HG03103 (cell line): Measurements from ENCODE around the gene SPTLC2.
A peak's percentile ranks its signal among the peaks of the same experiment; 100 is the strongest.

ENCODE experiments used
- ATAC-seq: cut with Tn5 transposase; IDR thresholded peaks from one replicate; pipeline ENCODE4 v1.9.1; 2021; ENCODE audit warnings: low read depth; ENCODE audit not compliant: unreplicated experiment

The SPTLC2 gene

GRCh38 chr14:77511486-77512162 is 104.8 kb downstream of the SPTLC2 start:
- no peak for ATAC-seq

GRCh38 chr14:77509366-77509765 is 107.1 kb downstream of the SPTLC2 start:
- ATAC-seq: no peak

GRCh38 chr14:77508876-77509275 is 107.6 kb downstream of the SPTLC2 start:
- ATAC-seq: no peak

- no peak for ATAC-seq
Measured at GRCh38 chr14:77508249-77508648, 108.2 kb downstream of the SPTLC2 start.

- no peak for ATAC-seq
Measured at GRCh38 chr14:77507762-77508161, 108.7 kb downstream of the SPTLC2 start.

GRCh38 chr14:77505031-77505430 is 111.4 kb downstream of the SPTLC2 start:
- no peak for ATAC-seq

GRCh38 chr14:77503138-77503537 is 113.3 kb downstream of the SPTLC2 start:
- no peak for ATAC-seq

GRCh38 chr14:77502109-77502782 is 114.2 kb downstream of the SPTLC2 start:
- ATAC-seq: no peak

GRCh38 chr14:77498984-77499527 is 117.4 kb downstream of the SPTLC2 start:
- ATAC-seq: no peak

GRCh38 chr14:77498120-77498979 is 118.1 kb downstream of the SPTLC2 start, which contains the start of gene ISM2:
Gene ISM2, minus strand, starts transcription at chr14:77498816. Its CDS starts 23 bp downstream, at chr14:77498793.
- peak; percentile 59 for ATAC-seq

GRCh38 chr14:77495334-77495733 is 121.1 kb downstream of the SPTLC2 start:
- ATAC-seq: no peak

- ATAC-seq: no peak
Measured at GRCh38 chr14:77491056-77491455, 125.4 kb downstream of the SPTLC2 start.

GRCh38 chr14:77490347-77490986 is 126.0 kb downstream of the SPTLC2 start:
- no peak for ATAC-seq

- no peak for ATAC-seq
Measured at GRCh38 chr14:77489041-77489440, 127.4 kb downstream of the SPTLC2 start.

- no peak for ATAC-seq
Measured at GRCh38 chr14:77488558-77488957, 127.9 kb downstream of the SPTLC2 start.

GRCh38 chr14:77485901-77486678 is 130.3 kb downstream of the SPTLC2 start:
- no peak for ATAC-seq

GRCh38 chr14:77485256-77485655 is 131.2 kb downstream of the SPTLC2 start:
- ATAC-seq: no peak

- ATAC-seq: no peak
Measured at GRCh38 chr14:77482422-77482821, 134.0 kb downstream of the SPTLC2 start.

GRCh38 chr14:77478796-77479195 is 137.6 kb downstream of the SPTLC2 start:
- ATAC-seq: peak; percentile 95

GRCh38 chr14:77478029-77478428 is 138.4 kb downstream of the SPTLC2 start:
- no peak for ATAC-seq
